A549 (cell line): Measurements from ENCODE around the gene ZFPM1. TPM values are rescaled to one million over a fixed set of nuclear protein-coding genes. Genes with fewer than 3 reads are reported as not detected.

Experiments
- ATAC-seq, 2 experiments: fragments of 200-7000 bp in 1 of 2; fragments of >200 bp in 1 of 2; cut with Nextera tagmentation in 1 of 2; cut with Tn5 transposase in 1 of 2; 3 replicates each; pipeline versions ENCODE4 v1.8.0 to v1.9.1; 2018 to 2020; ENCODE audit warnings: mild to moderate bottlenecking in 1 of 2, moderate library complexity in 1 of 2
- CTCF ChIA-PET: fragments of 300-600 bp; sonication (Branson Sonifier 250); formaldehyde crosslinking; extraction: SDS; loops from one replicate; lab custom pipeline; 2021; ENCODE audit warnings: antibody characterized with exemption, inconsistent platforms; lab: Yijun Ruan, JAX
- POLR2A ChIA-PET: fragments of 350-600 bp; formaldehyde crosslinking; extraction: SDS; loops from one replicate; lab custom pipeline; 2021; ENCODE audit warnings: antibody characterized with exemption, inconsistent platforms; lab: Yijun Ruan, JAX
- DNase-seq, 2 experiments: peaks; one replicate each; pipeline versions ENCODE4 v3.0.0 to v3.0.0-alpha.2; 2011 to 2016; ENCODE audit warnings: low read depth in 1 of 2, low spot score in 1 of 2
- FAIRE-seq: peaks from 2 replicates; lab custom pipeline; 2011; peaks lifted over from hg19 to GRCh38; lab: Jason Lieb, UNC
- H3K27ac ChIP-seq, 2 experiments: fragments of >200 bp; sonication (Bioruptor Twin); formaldehyde crosslinking; 3 replicates each; pipeline ENCODE4 v1.5.1; 2016 to 2017
- H3K4me1 ChIP-seq: fragments of >200 bp; sonication (Bioruptor Twin); formaldehyde crosslinking; 3 replicates; pipeline ENCODE4 v1.6.1; 2016
- H3K4me2 ChIP-seq: fragments of >200 bp; sonication (Bioruptor Twin); formaldehyde crosslinking; 3 replicates; pipeline ENCODE4 v1.6.1; 2016
- H3K4me3 ChIP-seq: fragments of >200 bp; sonication (Bioruptor Twin); formaldehyde crosslinking; 3 replicates; pipeline ENCODE4 v1.5.1; 2016
- H3K9me3 ChIP-seq: fragments of >200 bp; sonication (Bioruptor Twin); formaldehyde crosslinking; 3 replicates; pipeline ENCODE4 v1.6.1; 2016
- CBX8 ChIP-seq: fragments of 200-600 bp; sonication (generic); IDR thresholded peaks from 2 replicates; pipeline ENCODE4 v1.6.1; 2016
- CHD4 ChIP-seq: fragments of 200-600 bp; sonication (generic); IDR thresholded peaks from 2 replicates; pipeline ENCODE4 v1.6.1; 2016; ENCODE audit warnings: antibody characterized with exemption, mild to moderate bottlenecking, borderline replicate concordance
- EHMT2 ChIP-seq: fragments of 200-600 bp; sonication (generic); IDR thresholded peaks from 2 replicates; pipeline ENCODE4 v1.6.1; 2016; ENCODE audit warnings: antibody characterized with exemption, low read depth, mild to moderate bottlenecking, moderate library complexity
- FOXS1 ChIP-seq: fragments of 250-450 bp; sonication (Bioruptor Pico); IDR thresholded peaks from 2 replicates; pipeline ENCODE4 v1.5.0; 2020; ENCODE audit warnings: mild to moderate bottlenecking, moderate library complexity
- KDM1A ChIP-seq: fragments of 200-600 bp; sonication (generic); IDR thresholded peaks from 2 replicates; pipeline ENCODE4 v1.6.1; 2016; ENCODE audit warnings: low read depth, mild to moderate bottlenecking
- MAZ ChIP-seq: fragments of 150-350 bp; IDR thresholded peaks from 2 replicates; pipeline ENCODE4 v1.6.1; 2014; ENCODE audit warnings: antibody characterized with exemption, low read depth, low read length, borderline replicate concordance
- POLR2A ChIP-seq: IDR thresholded peaks from 2 replicates; pipeline ENCODE4 v1.6.1; 2012; ENCODE audit warnings: mild to moderate bottlenecking, low read length
- RCOR1 ChIP-seq: fragments of 150-350 bp; IDR thresholded peaks from 2 replicates; pipeline ENCODE4 v1.6.1; 2014; ENCODE audit warnings: antibody characterized with exemption, low read length, low read depth
- TFCP2L1 ChIP-seq: fragments of 250-450 bp; sonication (Bioruptor Pico); IDR thresholded peaks from 2 replicates; pipeline ENCODE4 v1.5.0; 2021; ENCODE audit warnings: mild to moderate bottlenecking
- ZC3H11A ChIP-seq: fragments of 450-650 bp; IDR thresholded peaks from 2 replicates; pipeline ENCODE4 v1.6.1; 2014; ENCODE audit warnings: antibody characterized with exemption, mild to moderate bottlenecking
- WGBS: methylation state at CpG from one replicate; pipeline ENCODE4 v1.1.6; 2017; ENCODE audit errors: missing lambda C conversion rate; 5-methylcytosine and 5-hydroxymethylcytosine counted together
- polyA plus RNA-seq, 4 experiments: library from polyadenylated mRNA; depleted of rRNA in 3 of 4; stranded (reverse); fragments of >200 nt; fragmentation: RNase III in 1 of 4; extraction: RNeasy Plus Mini Kit Qiagen cat#74134 plus additional on column Dnase treatment in 1 of 4; gene quantifications; 2 replicates in 3 of 4; 3 replicates in 1 of 4; pipeline ENCODE4 v1.2.3, GENCODE V29; 2011 to 2017
- TF ChIP-seq, protein P1 (sequence below): fragments of >200 bp; sonication (Bioruptor Twin); formaldehyde crosslinking; IDR thresholded peaks from 2 replicates; pipeline ENCODE4 v1.6.1; 2016
- TF ChIP-seq, protein P2 (sequence below): fragments of 250-450 bp; sonication (Bioruptor Pico); IDR thresholded peaks from 2 replicates; pipeline ENCODE4 v1.5.0; 2021; ENCODE audit warnings: mild to moderate bottlenecking, moderate library complexity, borderline replicate concordance
- TF ChIP-seq, protein P3 (sequence below): fragments of 150-350 bp; IDR thresholded peaks from 2 replicates; pipeline ENCODE4 v1.6.1; 2014; ENCODE audit warnings: low read depth, mild to moderate bottlenecking, low read length

The ZFPM1 gene
- polyA plus RNA-seq, 2 of the 4 experiments (the other 2 are of a cell fraction): 0.36 to 2.5 TPM

DNA sequence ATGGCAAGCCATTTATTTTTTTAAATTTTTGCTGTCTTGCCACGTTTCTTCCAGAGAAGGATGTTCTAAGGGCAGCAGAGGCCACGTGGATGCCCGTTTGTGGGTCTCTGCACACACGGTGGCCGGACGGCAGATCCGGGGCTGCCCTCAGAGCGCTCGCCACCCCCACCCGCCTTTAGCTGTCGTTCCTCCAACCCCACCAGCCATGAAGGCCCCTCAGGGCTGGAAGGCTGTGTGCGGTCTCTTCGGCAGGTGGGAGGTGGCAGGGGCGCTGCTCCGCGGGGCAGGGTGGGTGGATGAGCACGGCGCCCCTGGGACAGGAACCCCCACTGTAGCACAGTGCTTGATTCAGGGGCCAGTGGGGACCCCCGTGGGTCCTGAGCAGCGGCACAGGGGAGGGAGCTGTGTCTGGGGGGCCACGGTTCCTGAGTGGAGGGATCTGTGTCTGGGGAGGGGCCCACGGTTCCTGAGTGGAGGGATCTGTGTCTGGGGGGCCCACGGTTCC is 49.7 kb downstream of the ZFPM1 start:
- 87% methylated on average over 15 of the region's 23 CpGs for WGBS
- FAIRE-seq: no peak
- no peak overlapping the region for H3K4me2 ChIP-seq
- H3K9me3 ChIP-seq: no peaks in the 10 kb centered on the region
- no peak overlapping the region for H3K27ac ChIP-seq
- peaks cover 9% of the 10 kb centered on the region; the same call in 2 of the 3 replicates for H3K4me1 ChIP-seq
- POLR2A ChIA-PET: no interaction called here
- no peak overlapping the region for H3K4me3 ChIP-seq
- no peak for TF ChIP-seq KDM1A
- TF ChIP-seq POLR2A: no peak
- TF ChIP-seq, protein P1, sequence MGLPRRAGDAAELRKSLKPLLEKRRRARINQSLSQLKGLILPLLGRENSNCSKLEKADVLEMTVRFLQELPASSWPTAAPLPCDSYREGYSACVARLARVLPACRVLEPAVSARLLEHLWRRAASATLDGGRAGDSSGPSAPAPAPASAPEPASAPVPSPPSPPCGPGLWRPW: no peak
- TF ChIP-seq MAZ: no peak
- no peak for TF ChIP-seq RCOR1
- TF ChIP-seq, all 56 proteins: peak for 0
- DNase-seq: no peak
- CTCF ChIA-PET: interaction anchor here (1.2 to 1.4 kb wide), 2 partner anchors 15 to 65 kb away, joined by 3 read pairs; no protein-coding TSS in a partner anchor
- ATAC-seq: no peak

DNA sequence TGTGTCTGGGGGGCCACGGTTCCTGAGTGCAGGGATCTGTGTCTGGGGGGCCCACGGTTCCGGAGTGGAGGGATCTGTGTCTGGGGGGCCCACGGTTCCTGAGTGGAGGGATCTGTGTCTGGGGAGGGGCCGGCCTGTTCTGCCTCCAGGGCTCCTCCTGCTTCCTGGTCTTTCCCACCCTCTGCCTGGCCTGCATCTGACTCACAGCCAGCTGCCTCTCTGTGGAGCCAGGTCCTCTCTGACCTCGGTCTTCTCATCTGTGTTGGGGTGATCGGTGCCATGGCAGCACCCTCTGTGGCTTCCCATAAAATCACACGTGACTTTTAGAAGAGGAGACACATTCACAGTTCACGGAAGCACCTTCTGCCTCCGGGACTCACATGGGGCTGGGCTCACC is 50.3 kb downstream of the ZFPM1 start:
- H3K4me1 ChIP-seq: peaks cover 9% of the 10 kb centered on the region; the same call in 2 of the 3 replicates
- WGBS: 86% methylated on average over 6 of the region's 10 CpGs
- FAIRE-seq: no peak
- no peak overlapping the region for H3K4me3 ChIP-seq
- no peak overlapping the region for H3K27ac ChIP-seq
- no peak for ATAC-seq
- DNase-seq: no peak
- CTCF ChIA-PET: interaction anchor here (2.0 kb wide), 1 partner anchor 32 kb away, joined by 6 read pairs; no protein-coding TSS in a partner anchor
- no peak overlapping the region for H3K4me2 ChIP-seq
- POLR2A ChIA-PET: no interaction called here
- no peaks in the 10 kb centered on the region for H3K9me3 ChIP-seq
- no peak for TF ChIP-seq CHD4
- TF ChIP-seq EHMT2: no peak
- no peak for TF ChIP-seq CBX8
- TF ChIP-seq ZC3H11A: no peak
- TF ChIP-seq, protein P2, sequence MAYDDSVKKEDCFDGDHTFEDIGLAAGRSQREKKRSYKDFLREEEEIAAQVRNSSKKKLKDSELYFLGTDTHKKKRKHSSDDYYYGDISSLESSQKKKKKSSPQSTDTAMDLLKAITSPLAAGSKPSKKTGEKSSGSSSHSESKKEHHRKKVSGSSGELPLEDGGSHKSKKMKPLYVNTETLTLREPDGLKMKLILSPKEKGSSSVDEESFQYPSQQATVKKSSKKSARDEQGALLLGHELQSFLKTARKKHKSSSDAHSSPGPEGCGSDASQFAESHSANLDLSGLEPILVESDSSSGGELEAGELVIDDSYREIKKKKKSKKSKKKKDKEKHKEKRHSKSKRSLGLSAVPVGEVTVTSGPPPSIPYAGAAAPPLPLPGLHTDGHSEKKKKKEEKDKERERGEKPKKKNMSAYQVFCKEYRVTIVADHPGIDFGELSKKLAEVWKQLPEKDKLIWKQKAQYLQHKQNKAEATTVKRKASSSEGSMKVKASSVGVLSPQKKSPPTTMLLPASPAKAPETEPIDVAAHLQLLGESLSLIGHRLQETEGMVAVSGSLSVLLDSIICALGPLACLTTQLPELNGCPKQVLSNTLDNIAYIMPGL (CRISPR knock-in tag): no peak
- no peak for TF ChIP-seq TFCP2L1 (CRISPR knock-in tag)
- TF ChIP-seq FOXS1 (CRISPR knock-in tag): no peak
- TF ChIP-seq, protein P3, sequence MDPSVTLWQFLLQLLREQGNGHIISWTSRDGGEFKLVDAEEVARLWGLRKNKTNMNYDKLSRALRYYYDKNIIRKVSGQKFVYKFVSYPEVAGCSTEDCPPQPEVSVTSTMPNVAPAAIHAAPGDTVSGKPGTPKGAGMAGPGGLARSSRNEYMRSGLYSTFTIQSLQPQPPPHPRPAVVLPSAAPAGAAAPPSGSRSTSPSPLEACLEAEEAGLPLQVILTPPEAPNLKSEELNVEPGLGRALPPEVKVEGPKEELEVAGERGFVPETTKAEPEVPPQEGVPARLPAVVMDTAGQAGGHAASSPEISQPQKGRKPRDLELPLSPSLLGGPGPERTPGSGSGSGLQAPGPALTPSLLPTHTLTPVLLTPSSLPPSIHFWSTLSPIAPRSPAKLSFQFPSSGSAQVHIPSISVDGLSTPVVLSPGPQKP: no peak

DNA sequence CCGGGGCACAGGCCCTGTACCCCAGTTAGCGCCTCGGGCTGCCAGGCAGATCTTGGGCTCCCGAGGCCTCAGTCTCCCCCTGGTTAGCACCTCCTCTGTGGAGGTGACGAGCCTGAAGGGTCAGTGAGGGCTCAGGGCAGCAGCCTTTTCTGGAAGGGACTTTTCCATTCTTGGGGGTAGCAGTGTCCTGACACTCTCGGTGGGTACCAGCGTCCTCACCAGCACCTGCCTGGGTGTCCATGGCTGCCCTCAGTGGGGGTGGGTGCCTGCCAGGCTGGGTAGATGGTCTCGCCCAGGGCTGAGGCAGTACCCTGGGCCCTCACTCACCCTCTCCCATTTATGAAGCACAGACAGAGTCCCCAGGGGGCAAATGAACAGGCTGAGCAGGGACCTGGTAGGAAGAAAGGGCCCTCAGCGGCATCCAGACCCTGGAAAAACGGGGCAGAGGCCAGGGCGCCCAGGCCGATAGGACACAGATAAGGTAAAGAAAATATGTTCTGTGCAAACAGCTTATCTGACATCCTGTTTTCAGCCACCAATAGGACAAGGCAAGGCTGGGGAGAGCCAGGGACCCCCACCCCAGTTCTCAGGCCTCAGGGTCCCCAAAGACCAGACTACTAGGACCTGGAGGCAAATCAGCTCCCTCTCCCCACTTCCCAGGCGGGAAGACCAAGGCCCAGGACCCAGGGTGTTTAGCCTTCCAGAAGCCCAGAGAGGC is 50.9 kb downstream of the ZFPM1 start:
- WGBS: 89% methylated on average over 10 of the region's 13 CpGs
- no peak overlapping the region for H3K4me3 ChIP-seq
- no peak overlapping the region for H3K27ac ChIP-seq
- ATAC-seq: no peak
- no peaks in the 10 kb centered on the region for H3K9me3 ChIP-seq
- no peak for FAIRE-seq
- no peak for DNase-seq
- no peak overlapping the region for H3K4me2 ChIP-seq
- TF ChIP-seq CBX8: no peak
- peaks cover 9% of the 10 kb centered on the region; the same call in 2 of the 3 replicates for H3K4me1 ChIP-seq
- ChIA-PET CTCF (interaction anchor here (1.1 to 2.9 kb wide), 4 partner anchors 10 to 310 kb away, joined by 3 to 8 read pairs (median 6); no protein-coding TSS in a partner anchor), POLR2A (no interaction called here)
